ENCODE results near the gene POLG2. TPM values are rescaled to one million over a fixed set of nuclear protein-coding genes. Genes with fewer than 3 reads are reported as not detected.

The POLG2 gene
- total and polyA plus RNA-seq, 2 of the 8 experiments (the other 6 are each of a cell fraction or from before 2014, with no cell fraction given) = 9.7 to 34.3 TPM

- TF ChIP-seq PHF8 (conservative IDR thresholded peaks at IDR 0.05; ENCODE audit: low read depth, low read length) (no peak; the same call in none of the 2 replicates), CHD1 (IDR thresholded peaks at IDR 0.05; ENCODE audit: low read depth, low read length) (no peak), USF2 (IDR thresholded peaks at IDR 0.05; ENCODE audit: low read length) (no peak), KDM5A (IDR thresholded peaks at IDR 0.05; ENCODE audit: low read length) (no peak), BRCA1 (IDR thresholded peaks at IDR 0.05; ENCODE audit: low read depth, low read length) (no peak), RFX5 (IDR thresholded peaks at IDR 0.05; ENCODE audit: borderline replicate concordance, low read depth, low read length) (no peak), ASH2L (IDR thresholded peaks at IDR 0.05; ENCODE audit: low read length) (no peak), CHD7 (IDR thresholded peaks at IDR 0.05; ENCODE audit: insufficient replicate concordance, low read length) (no peak), CREB1 (IDR thresholded peaks at IDR 0.05) (peak; percentile 64; the same call in 1 of the 2 replicates), TEAD4 (IDR thresholded peaks at IDR 0.05; ENCODE audit: low read depth, low read length) (no peak), E2F6 (IDR thresholded peaks at IDR 0.05) (no peak)
Observed at GRCh38 chr17:64506201-64506575, 9.3 kb upstream of the POLG2 start, which contains the start of gene DDX5 (continued).
